IPS-15b (cell line): ENCODE results near the gene OSGIN1.

Experiments
- H3K27me3 ChIP-seq: one replicate; pipeline ENCODE4 v1.6.1; 2013; ENCODE audit warnings: low read length; ENCODE audit not compliant: control insufficient read depth, insufficient read depth
- H3K36me3 ChIP-seq: one replicate; pipeline ENCODE4 v1.6.1; 2013; ENCODE audit warnings: low read length; ENCODE audit not compliant: control insufficient read depth, insufficient read depth
- H3K4me1 ChIP-seq: one replicate; pipeline ENCODE4 v1.6.1; 2013; ENCODE audit warnings: mild to moderate bottlenecking, low read length; ENCODE audit not compliant: control insufficient read depth, insufficient read depth
- H3K4me3 ChIP-seq: one replicate; pipeline ENCODE4 v1.5.1; 2013; ENCODE audit warnings: low read depth, low read length
- H3K9ac ChIP-seq: one replicate; pipeline ENCODE4 v1.6.1; 2013; ENCODE audit warnings: low read depth, mild to moderate bottlenecking, low read length
- H3K9me3 ChIP-seq: one replicate; pipeline ENCODE4 v1.6.1; 2013; ENCODE audit warnings: mild to moderate bottlenecking, low read length; ENCODE audit not compliant: control insufficient read depth, insufficient read depth

Gene OSGIN1

GRCh38 chr16:83915491-83915890, 37.5 kb upstream of the OSGIN1 start:
- H3K4me1 ChIP-seq = no peaks in the 10 kb centered on the region
- no peak overlapping the region for H3K9ac ChIP-seq
- no peaks in the 10 kb centered on the region for H3K27me3 ChIP-seq
- H3K9me3 ChIP-seq = no peaks in the 10 kb centered on the region
- H3K36me3 ChIP-seq = peaks cover 34% of the 10 kb centered on the region
- no peak overlapping the region for H3K4me3 ChIP-seq

GRCh38 chr16:83917152-83918120, 35.6 kb upstream of the OSGIN1 start:
- Histone ChIP-seq H3K36me3 (peaks cover 29% of the 10 kb centered on the region), H3K4me1 (no peaks in the 10 kb centered on the region), H3K4me3 (no peak overlapping the region), H3K9me3 (no peaks in the 10 kb centered on the region), H3K9ac (no peak overlapping the region), H3K27me3 (no peaks in the 10 kb centered on the region)

- Histone ChIP-seq H3K4me3 (no peak overlapping the region), H3K36me3 (peaks cover 20% of the 10 kb centered on the region), H3K9me3 (no peaks in the 10 kb centered on the region), H3K27me3 (no peaks in the 10 kb centered on the region), H3K4me1 (no peaks in the 10 kb centered on the region), H3K9ac (no peak overlapping the region)
Observed at GRCh38 chr16:83920894-83921491, 32.0 kb upstream of the OSGIN1 start.

- Histone ChIP-seq H3K9me3 (no peaks in the 10 kb centered on the region), H3K9ac (no peak overlapping the region), H3K4me3 (no peak overlapping the region), H3K36me3 (peaks cover 11% of the 10 kb centered on the region), H3K4me1 (peaks cover 6% of the 10 kb centered on the region), H3K27me3 (no peaks in the 10 kb centered on the region)
Observed at GRCh38 chr16:83923581-83924365, 29.3 kb upstream of the OSGIN1 start.

- Histone ChIP-seq H3K4me1 (peaks cover 6% of the 10 kb centered on the region), H3K27me3 (no peaks in the 10 kb centered on the region), H3K4me3 (no peak overlapping the region), H3K9me3 (no peaks in the 10 kb centered on the region), H3K36me3 (peaks cover 2% of the 10 kb centered on the region), H3K9ac (no peak overlapping the region)
Observed at GRCh38 chr16:83924686-83925085, 28.4 kb upstream of the OSGIN1 start.

- no peaks in the 10 kb centered on the region for H3K9me3 ChIP-seq
- no peak overlapping the region for H3K4me3 ChIP-seq
- peaks cover 6% of the 10 kb centered on the region for H3K4me1 ChIP-seq
- no peaks in the 10 kb centered on the region for H3K36me3 ChIP-seq
- no peaks in the 10 kb centered on the region for H3K27me3 ChIP-seq
- no peak overlapping the region for H3K9ac ChIP-seq
Observed at GRCh38 chr16:83925095-83925905, 27.7 kb upstream of the OSGIN1 start.

- Histone ChIP-seq H3K4me3 (no peak overlapping the region), H3K9me3 (no peaks in the 10 kb centered on the region), H3K9ac (no peak overlapping the region), H3K36me3 (no peaks in the 10 kb centered on the region), H3K27me3 (no peaks in the 10 kb centered on the region), H3K4me1 (peaks cover 6% of the 10 kb centered on the region)
Observed at GRCh38 chr16:83925957-83926725, 26.9 kb upstream of the OSGIN1 start.

GRCh38 chr16:83926726-83927397, 26.2 kb upstream of the OSGIN1 start:
- H3K9ac ChIP-seq = peak overlapping the region; percentile 47
- H3K9me3 ChIP-seq = no peaks in the 10 kb centered on the region
- H3K4me1 ChIP-seq = peaks cover 6% of the 10 kb centered on the region
- peak overlapping the region; percentile 43 for H3K4me3 ChIP-seq
- H3K36me3 ChIP-seq = no peaks in the 10 kb centered on the region
- no peaks in the 10 kb centered on the region for H3K27me3 ChIP-seq

GRCh38 chr16:83928341-83929055, 24.5 kb upstream of the OSGIN1 start:
- H3K4me1 ChIP-seq = peaks cover 6% of the 10 kb centered on the region
- no peaks in the 10 kb centered on the region for H3K9me3 ChIP-seq
- H3K36me3 ChIP-seq = no peaks in the 10 kb centered on the region
- H3K9ac ChIP-seq = no peak overlapping the region
- no peak overlapping the region for H3K4me3 ChIP-seq
- no peaks in the 10 kb centered on the region for H3K27me3 ChIP-seq
